ENCODE data around the gene ASB11. TPM values are rescaled to one million over a fixed set of nuclear protein-coding genes. Genes with fewer than 3 reads are reported as not detected.

The ASB11 gene
- total RNA-seq = not detected

DNA sequence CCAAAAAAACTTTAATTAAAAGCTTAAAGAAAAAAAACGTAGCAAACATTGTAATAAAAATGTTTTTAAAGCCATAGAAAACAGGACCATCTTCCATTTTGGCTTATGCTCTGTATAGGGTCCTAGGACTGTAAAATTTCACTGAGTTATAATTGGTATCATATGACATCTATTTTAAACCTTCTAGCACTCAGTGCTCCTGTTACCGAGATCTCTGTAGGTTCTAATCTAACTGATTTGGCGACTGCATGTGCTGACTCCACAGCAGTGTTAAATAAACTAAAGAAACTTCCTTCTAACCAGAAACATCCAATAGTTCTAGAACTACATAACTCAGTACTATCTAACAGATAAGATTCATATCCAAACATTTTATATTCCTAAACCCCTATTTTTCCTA lies at the start of gene ASB11:
Gene ASB11 (minus strand): TSS at position 132 of the 400 bp plus-strand sequence. CDS start 35 bp downstream, at position 97.

GRCh38 chrX:15335135-15336022 lies 19.9 kb upstream of the ASB11 start, which contains the start of gene PIGA:
Gene PIGA (minus strand): TSS chrX:15335523. CDS start chrX:15331930, 3,593 bp downstream.

DNA sequence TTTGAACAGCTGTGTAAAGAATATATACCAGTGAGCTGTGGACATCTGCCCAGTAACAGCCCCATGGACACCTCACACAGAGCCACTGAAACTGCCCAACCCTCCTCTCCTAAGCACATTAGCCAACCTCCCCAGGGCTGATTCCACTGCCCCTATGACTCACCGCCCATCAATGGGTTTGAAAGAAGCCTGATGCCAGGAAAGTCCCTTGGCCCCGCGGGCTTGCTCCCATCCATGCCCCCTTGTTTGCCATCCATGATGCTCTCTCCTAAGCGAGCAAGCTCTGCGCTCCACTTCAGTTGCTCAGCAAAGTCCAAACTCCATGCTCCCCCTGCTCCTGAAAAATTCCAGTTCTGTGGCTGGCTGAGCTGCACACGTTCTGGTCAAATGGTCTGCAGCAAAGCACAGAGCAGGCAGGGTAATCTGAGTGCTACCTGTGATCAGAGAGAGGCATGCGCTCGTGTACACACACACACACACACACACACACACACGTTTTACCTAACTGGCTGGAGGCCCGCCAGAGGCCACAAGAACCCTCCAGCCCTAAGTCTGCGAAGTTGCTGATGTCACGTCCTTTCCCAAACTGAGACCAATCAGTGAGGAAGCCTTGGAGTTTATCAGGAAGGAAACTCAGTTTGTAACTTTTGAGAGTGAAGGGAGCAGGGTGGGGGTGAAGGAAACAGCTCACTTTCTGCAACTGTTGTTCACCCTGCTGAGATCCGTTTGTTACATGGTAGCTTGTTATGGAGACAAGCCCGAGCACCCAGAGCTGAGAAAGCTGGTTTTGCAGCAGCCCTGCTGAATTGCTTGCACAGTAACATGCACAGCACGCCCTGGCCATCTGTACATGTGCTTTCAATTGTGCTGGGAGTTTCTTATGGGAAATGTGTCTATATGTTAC lies 45.6 kb downstream of the ASB11 start, which contains the start of gene ASB9:
Gene ASB9 (minus strand): TSS at position 466 of the 904 bp plus-strand sequence. CDS start 209 bp downstream, at position 257.

Other genes starting within 250 kb of the ASB11 start
- under 1 TPM; 0.58 TPM for gene ASB9, start 45.6 kb downstream of the ASB11 start, total RNA-seq
- 10 to 100 TPM; 23.5 to 24.0 TPM for gene PIGA, start 19.9 kb upstream of the ASB11 start, total RNA-seq
- gene VEGFD, start 68.8 kb upstream of the ASB11 start, total RNA-seq = not detected
- gene PIR, start 177.7 kb upstream of the ASB11 start, total RNA-seq = 1 to 10 TPM; 2.4 to 3.0 TPM
- not detected for gene BMX, start 185.2 kb upstream of the ASB11 start, total RNA-seq

Measured in activated naive CD4-positive, alpha-beta T cell treated with anti-CD3 and anti-CD28 coated beads, Interleukin-2, amount 10 ng/mL, durations not matched to agents 5 hours and 36 hours (primary cell).